Activated naive CD8-positive, alpha-beta T cell treated with anti-CD3 and anti-CD28 coated beads, Interleukin-2, amount 50 U/mL, for 16 hours (primary cell): Measurements from ENCODE around the gene TNIK.
"Not testable (repeated sequence)": the region's sequence is repeated elsewhere in the genome, so short reads cannot be mapped to it uniquely, and the experiment has no call there.

Source experiments
- DNase-seq: peaks from one replicate; pipeline ENCODE4 v3.0.0-alpha.2; 2020; ENCODE audit warnings: low read depth, low spot score

Gene TNIK

DNA sequence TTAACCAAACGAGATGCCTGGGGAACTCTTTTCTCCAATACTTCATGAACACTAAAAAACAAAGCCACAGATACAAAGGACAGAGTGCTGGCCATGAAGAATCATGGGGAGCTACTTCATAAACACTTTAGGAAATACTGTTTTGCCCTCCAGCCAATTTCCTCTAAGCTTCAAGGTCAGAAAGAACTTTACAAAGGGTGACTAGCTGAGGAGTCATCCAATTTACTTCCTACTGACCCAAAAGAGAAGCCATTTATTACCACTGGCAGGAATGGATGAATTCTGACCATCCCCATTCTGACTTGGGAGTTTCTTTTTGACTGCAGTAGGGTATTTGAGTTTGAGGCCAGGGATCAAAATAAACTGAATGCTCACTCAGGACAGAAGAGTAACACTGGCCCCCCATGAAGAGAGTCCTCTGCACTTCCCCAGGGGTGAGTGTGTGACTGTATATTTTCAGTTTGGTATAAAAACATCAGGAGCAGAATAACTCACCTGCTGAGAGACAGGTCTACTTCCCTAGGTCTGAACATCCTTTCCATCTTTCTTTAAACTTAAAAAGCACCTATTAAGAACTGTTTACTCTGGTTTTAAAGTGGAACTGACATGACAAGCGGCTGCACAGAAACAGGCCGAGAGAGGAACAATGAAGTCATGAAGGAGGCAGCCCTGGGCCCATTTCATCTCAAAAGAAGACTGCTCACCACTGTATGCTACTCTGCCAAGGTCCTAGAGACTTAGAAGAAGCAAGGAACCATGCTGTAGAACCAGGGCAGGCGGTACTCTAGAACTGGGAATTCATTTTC, 203.6 kb downstream of the TNIK start:
- no peak for DNase-seq

DNA sequence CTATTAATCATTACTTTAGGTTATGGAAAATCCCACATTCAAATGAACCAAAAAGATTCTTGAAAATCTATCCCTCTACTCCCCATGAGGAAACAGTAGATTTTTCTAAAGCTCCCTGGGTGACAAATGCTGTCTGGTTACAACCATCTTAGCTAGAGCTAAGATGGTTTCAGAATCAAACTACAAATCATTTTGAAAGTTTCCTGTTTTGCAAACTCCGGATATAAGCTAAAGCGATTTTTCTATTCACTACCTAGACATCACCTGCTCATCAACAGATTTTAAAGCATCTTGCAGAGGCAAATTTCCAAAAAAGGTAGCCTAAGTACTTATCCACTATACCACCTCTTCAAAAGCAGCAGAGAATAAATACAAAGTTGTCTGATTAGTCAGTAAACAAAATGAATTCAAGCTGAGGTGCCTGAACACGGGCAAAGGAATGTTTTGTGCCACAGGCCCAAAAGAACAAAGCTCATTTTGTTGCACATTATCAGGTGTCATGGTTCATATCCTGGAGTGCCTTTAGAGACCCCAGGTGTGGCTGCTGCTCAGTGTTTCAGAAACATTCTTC, 204.9 kb downstream of the TNIK start:
- DNase-seq: no peak

GRCh38 chr3:171254315-171254714, 205.9 kb downstream of the TNIK start:
- DNase-seq: no peak

DNA sequence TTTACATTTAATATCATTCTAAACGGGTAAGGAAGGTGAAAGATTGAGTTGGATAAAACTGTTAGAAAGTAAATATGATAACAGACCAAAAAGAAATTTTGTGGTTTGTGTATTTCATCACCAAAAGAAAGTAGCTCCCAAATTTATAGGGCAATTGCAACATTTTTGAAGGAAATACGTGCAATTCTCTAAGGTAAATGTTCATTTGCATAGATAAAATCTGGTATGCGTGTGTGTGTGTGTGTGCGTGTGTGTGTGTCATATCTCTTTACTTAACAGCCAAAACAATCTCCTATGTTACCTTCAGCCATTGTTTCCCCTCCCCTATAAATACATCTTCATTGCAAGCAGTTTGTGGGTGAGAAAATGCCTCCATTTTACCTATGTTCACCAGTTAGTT, 208.4 kb downstream of the TNIK start:
- DNase-seq: no peak

- DNase-seq: no peak
Measured at GRCh38 chr3:171250444-171250843, 209.8 kb downstream of the TNIK start.

- DNase-seq: no peak
Measured at GRCh38 chr3:171249245-171249644, 211.0 kb downstream of the TNIK start.

GRCh38 chr3:171248426-171249111, 211.6 kb downstream of the TNIK start:
- DNase-seq: no peak

GRCh38 chr3:171245796-171246765, 214.1 kb downstream of the TNIK start:
- no peak for DNase-seq

DNA sequence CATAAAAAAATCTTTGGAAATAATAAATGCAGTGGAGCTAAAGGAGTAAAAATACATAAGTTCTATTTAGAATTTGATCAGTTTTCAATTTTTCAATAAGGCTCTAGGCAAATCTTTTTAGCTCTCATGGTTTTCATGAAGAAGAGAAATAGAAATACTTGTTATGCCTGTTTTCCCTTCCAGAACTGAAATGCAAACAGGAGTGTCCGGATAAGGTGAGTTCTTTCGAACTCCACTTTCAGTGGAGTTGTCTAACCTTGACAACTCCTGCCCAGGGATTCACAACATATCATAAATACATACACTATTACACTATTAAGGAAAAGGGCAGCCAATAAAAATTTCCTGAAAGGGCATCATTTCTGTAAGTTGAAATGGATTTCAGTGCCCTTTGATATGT, 217.3 kb downstream of the TNIK start:
- DNase-seq: no peak

DNA sequence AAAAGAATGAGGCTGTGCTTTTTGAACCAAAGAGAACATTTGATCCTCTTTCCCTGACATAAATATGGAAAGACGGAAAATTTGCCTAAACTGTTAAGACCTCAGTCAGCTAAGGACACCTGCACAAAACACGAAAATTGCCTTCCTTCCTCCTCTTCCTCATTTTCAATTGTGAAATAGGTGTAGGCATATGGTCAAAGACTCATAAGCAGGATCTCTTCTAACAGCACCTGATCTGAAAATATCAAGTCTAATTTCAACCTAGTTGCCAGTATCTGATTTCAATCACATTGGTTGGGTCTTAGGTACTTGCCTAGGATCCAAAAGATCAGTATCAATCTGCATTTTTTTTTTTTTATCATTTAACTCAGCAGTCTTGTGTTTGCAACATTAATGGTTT, 218.0 kb downstream of the TNIK start:
- no peak for DNase-seq

- not testable (repeated sequence) for DNase-seq
Measured at GRCh38 chr3:171241655-171242054, 218.6 kb downstream of the TNIK start.

GRCh38 chr3:171240504-171240835, 219.7 kb downstream of the TNIK start:
- no peak for DNase-seq

DNA sequence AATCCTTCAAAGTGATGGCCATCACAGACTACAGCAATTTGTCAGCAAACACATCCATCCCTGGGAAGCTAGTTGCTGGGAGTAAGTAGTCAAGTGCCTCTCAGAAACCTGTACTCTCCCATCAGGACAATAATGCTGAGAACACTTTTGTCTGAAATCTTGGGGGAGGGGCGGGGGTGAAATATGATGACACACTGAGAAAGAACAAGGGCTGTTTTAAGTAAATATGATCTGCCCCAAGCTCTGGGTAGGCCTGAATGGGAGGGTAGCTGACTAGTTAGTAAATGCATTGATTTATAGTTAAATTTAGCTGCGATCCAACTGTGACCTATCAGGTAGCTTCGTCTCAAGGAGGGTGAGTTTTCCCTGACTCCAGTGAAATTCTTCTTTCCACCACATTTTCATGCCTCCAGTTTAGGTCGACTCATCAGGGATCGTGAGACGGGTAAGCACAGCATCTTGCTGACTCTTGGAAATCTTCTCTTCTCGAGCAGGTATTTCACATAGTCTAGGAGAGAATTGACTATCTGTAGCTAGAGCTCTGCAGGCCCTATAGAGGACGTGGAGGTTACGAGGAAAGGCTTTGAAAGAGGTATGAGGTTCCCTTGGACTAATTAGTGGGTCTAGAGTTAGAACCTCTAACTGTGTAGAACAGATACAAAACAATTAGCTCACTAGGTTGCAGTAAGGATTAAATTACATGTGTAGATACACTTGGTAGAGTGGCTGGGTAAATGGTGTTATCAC, 220.3 kb downstream of the TNIK start:
- DNase-seq: no peak

GRCh38 chr3:171237009-171237385, 223.2 kb downstream of the TNIK start:
- DNase-seq: no peak

- DNase-seq: no peak
Measured at GRCh38 chr3:171236265-171237008, 223.8 kb downstream of the TNIK start.

DNA sequence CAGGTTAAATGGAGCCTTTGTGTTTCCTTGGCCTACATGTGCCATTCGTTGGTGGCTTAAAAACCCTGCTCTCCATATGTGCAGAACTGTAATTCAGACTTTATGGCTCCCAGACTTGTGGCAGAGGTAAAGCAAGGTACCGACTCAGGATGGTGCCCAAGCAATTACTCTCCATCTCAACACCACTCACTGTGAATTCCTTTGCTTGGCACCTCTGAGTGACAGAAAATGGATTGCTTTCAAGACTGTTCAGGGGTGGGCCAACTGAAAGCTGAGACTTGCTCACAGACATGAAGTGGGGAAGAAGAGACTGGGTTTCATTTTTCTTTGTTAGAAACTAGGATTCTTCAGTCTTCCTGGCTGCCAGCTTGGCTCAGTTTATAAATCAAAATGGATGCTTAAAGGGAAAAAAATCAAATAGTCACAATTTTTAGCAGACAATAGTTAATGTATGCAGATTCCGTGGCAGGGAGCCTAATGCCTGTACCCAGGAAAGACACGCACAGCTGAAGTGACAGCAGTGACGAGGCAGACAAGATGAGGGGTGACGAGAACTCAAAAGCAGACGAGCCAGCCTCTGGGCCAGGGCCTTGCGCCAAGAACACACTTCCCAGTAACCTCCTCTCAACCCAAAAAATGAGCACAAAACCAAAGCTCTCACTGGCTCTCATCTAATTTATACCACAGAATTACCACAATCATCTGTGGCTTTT, 225.8 kb downstream of the TNIK start:
- DNase-seq: no peak

- DNase-seq: no peak
Measured at GRCh38 chr3:171231361-171231760, 228.8 kb downstream of the TNIK start.

- no peak for DNase-seq
Measured at GRCh38 chr3:171230865-171231264, 229.3 kb downstream of the TNIK start.

GRCh38 chr3:171229173-171229572, 231.0 kb downstream of the TNIK start:
- DNase-seq: no peak

GRCh38 chr3:171228240-171228639, 232.0 kb downstream of the TNIK start:
- DNase-seq: no peak
